HepG2 (cell line): ENCODE results near the gene TMUB1.

Experiments used
- ARID3A ChIP-seq: IDR thresholded peaks from 2 replicates; pipeline ENCODE4 v1.6.1; 2012; ENCODE audit warnings: low read depth, low read length, improper control_type of control experiment
- DNMT1 ChIP-seq: sonication (generic); formaldehyde crosslinking; IDR thresholded peaks from 2 replicates; pipeline ENCODE4 v1.5.1; 2020; ENCODE audit warnings: mild to moderate bottlenecking, missing genetic modification reagents
- JUND ChIP-seq: sonication (generic); formaldehyde crosslinking; IDR thresholded peaks from 2 replicates; pipeline ENCODE4 v1.8.0; 2022; ENCODE audit warnings: mild to moderate bottlenecking, missing genetic modification reagents
- POLR2AphosphoS5 ChIP-seq: IDR thresholded peaks from 2 replicates; pipeline ENCODE4 v1.6.1; 2012; ENCODE audit warnings: low read depth, low read length
- RNF219 ChIP-seq: sonication (generic); formaldehyde crosslinking; IDR thresholded peaks from 2 replicates; pipeline ENCODE4 v1.5.0; 2020; ENCODE audit warnings: mild to moderate bottlenecking, missing genetic modification reagents
- ZNF282 ChIP-seq: fragments of 450-650 bp; IDR thresholded peaks from 2 replicates; pipeline ENCODE4 v1.6.1; 2018; ENCODE audit not compliant: partially characterized antibody

GRCh38 chr7:151115121-151115835, 32.0 kb upstream of the TMUB1 start:
- no peak for TF ChIP-seq RNF219 (CRISPR knock-in tag)
- no peak for TF ChIP-seq JUND (CRISPR knock-in tag)
- no peak for TF ChIP-seq DNMT1 (CRISPR knock-in tag)
- no peak for TF ChIP-seq ZNF282
- no peak for TF ChIP-seq POLR2AphosphoS5
- no peak for TF ChIP-seq ARID3A
